ENCODE measurements around the gene RNF5. TPM values are rescaled to one million over a fixed set of nuclear protein-coding genes. Genes with fewer than 3 reads are reported as not detected.

The RNF5 gene
- total and polyA plus RNA-seq, 10 of the 15 experiments (the other 5 are each of a cell fraction or from before 2014, with no cell fraction given) = 31.4 to 114 (median 62.8) TPM

DNA sequence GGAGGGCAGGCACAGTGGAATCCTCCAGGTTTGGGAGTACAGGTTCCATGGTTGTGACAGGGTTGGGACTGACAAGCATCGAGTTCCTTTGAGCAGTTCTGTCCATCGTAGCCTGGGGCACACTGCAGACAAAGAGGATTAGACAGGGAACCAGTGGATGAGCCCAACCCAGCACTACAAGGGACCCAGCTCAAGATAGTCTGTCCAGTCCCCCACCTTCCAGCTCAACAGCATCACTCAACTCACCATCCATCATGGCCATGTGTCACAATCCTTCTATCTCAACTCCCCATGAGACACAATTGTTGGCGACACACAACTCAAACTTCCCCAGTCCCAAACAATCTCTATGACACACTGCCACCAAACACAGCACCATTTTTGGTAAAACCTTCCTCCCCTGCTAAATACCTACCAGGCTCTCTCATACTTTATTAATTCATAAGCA is 26.1 kb downstream of the RNF5 start (continued):
- TF ChIP-seq, protein P1, sequence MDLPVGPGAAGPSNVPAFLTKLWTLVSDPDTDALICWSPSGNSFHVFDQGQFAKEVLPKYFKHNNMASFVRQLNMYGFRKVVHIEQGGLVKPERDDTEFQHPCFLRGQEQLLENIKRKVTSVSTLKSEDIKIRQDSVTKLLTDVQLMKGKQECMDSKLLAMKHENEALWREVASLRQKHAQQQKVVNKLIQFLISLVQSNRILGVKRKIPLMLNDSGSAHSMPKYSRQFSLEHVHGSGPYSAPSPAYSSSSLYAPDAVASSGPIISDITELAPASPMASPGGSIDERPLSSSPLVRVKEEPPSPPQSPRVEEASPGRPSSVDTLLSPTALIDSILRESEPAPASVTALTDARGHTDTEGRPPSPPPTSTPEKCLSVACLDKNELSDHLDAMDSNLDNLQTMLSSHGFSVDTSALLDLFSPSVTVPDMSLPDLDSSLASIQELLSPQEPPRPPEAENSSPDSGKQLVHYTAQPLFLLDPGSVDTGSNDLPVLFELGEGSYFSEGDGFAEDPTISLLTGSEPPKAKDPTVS (IDR thresholded peaks at IDR 0.05; ENCODE audit: low read depth, low read length) = no peak
- TF ChIP-seq, protein P2, sequence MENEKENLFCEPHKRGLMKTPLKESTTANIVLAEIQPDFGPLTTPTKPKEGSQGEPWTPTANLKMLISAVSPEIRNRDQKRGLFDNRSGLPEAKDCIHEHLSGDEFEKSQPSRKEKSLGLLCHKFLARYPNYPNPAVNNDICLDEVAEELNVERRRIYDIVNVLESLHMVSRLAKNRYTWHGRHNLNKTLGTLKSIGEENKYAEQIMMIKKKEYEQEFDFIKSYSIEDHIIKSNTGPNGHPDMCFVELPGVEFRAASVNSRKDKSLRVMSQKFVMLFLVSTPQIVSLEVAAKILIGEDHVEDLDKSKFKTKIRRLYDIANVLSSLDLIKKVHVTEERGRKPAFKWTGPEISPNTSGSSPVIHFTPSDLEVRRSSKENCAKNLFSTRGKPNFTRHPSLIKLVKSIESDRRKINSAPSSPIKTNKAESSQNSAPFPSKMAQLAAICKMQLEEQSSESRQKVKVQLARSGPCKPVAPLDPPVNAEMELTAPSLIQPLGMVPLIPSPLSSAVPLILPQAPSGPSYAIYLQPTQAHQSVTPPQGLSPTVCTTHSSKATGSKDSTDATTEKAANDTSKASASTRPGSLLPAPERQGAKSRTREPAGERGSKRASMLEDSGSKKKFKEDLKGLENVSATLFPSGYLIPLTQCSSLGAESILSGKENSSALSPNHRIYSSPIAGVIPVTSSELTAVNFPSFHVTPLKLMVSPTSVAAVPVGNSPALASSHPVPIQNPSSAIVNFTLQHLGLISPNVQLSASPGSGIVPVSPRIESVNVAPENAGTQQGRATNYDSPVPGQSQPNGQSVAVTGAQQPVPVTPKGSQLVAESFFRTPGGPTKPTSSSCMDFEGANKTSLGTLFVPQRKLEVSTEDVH (IDR thresholded peaks at IDR 0.05; ENCODE audit: low read depth, partially characterized antibody) = no peak
- no peak for TF ChIP-seq RFX5 (IDR thresholded peaks at IDR 0.05; ENCODE audit: low read depth, low read length)
- no peak for TF ChIP-seq SUPT20H (IDR thresholded peaks at IDR 0.05; ENCODE audit: borderline replicate concordance, control insufficient read depth, low read depth, low read length)
- TF ChIP-seq IKZF2 (IDR thresholded peaks at IDR 0.05) = no peak
- TF ChIP-seq CHD4 (IDR thresholded peaks at IDR 0.05) = no peak

DNA sequence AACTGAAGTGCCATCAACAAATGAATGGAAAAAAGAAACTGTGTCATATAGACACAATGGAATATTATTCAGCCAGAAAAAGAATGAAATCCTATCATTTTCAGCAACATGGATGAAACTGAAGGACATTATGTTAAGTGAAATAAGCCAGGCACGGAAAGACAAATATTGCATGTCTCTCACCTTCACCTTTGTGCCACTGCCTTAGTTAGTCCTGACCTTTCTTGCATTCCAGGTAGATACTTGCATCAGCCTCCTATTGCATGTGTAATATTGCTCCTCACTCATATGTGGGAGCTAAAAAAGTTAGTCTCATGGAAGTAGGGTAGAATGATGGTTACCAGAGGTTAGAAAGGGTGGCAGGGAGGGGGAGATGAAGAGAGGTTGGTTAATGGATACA is 30.8 kb downstream of the RNF5 start:
- ChIA-PET RAD21 (ENCODE audit: unreplicated experiment) (no interaction called here), POLR2A (no interaction called here), CTCF (interaction anchor here (1.2 kb wide), 1 partner anchor 588 kb away, joined by 4 read pairs; no protein-coding TSS in a partner anchor), SMC1A (ENCODE audit: uncharacterized antibody, unreplicated experiment) (interaction anchor here (0.6 to 1.5 kb wide), 2 partner anchors 11 to 13 kb away, joined by 3 read pairs; no protein-coding TSS in a partner anchor)
- in situ Hi-C loops (cut with MboI) (no loop called here), intact Hi-C loops (cut with micrococcal nuclease; ENCODE audit: unreplicated experiment) (no loop called here)
- Histone ChIP-seq H3K27me3 (replicated peaks in 1 of 2; ENCODE audit: control insufficient read depth in 2 of 2, insufficient read depth in 2 of 2, low read length in 1 of 2) (no peaks in the 10 kb centered on the region; a peak in 2 of 4 replicates), H3K79me2 (ENCODE audit: control insufficient read depth, insufficient read depth, low read length) (no peaks in the 10 kb centered on the region), H3K4me2 (ENCODE audit: control insufficient read depth, insufficient read depth) (no peak overlapping the region), H3K36me3 (ENCODE audit: control insufficient read depth in 2 of 2, insufficient read depth in 2 of 2, low read length in 1 of 2) (no peaks in the 10 kb centered on the region), H3K4me1 (ENCODE audit: control insufficient read depth, insufficient read depth, low read length) (no peaks in the 10 kb centered on the region), H3K4me3 (no peak overlapping the region), H3K9me3 (replicated peaks; ENCODE audit: control insufficient read depth, insufficient read depth, low read length) (no peaks in the 10 kb centered on the region), H3K27ac (ENCODE audit: control insufficient read depth, insufficient read depth) (no peak overlapping the region), H4K20me1 (ENCODE audit: control insufficient read depth, insufficient read depth) (no peaks in the 10 kb centered on the region), H2AFZ (ENCODE audit: control insufficient read depth, low read depth, low read length) (no peak overlapping the region), H3K9ac (ENCODE audit: control insufficient read depth, insufficient read depth, low read length) (no peak overlapping the region)
- WGBS (ENCODE audit: insufficient coverage, insufficient replicate concordance, low lambda C conversion rate, missing lambda C conversion rate) = 29% methylated on average over 1 of the region's 1 CpG
- no TSS peak for BruUV-seq (replicated peaks)
- no peak for ATAC-seq
- DNase-seq (ENCODE audit: low read depth, low spot score) = no peak
- no peak for FAIRE-seq
- TF ChIP-seq SREBF1 (IDR thresholded peaks at IDR 0.05; ENCODE audit: low read length) (no peak), CUX1 (IDR thresholded peaks at IDR 0.05; ENCODE audit: insufficient replicate concordance, low read depth, low read length) (no peak), SREBF2 (IDR thresholded peaks at IDR 0.05; ENCODE audit: low read length) (no peak), MEF2B (IDR thresholded peaks at IDR 0.05; ENCODE audit: partially characterized antibody, poor library complexity, severe bottlenecking) (no peak), RAD51 (IDR thresholded peaks at IDR 0.05) (no peak), RCOR1 (conservative IDR thresholded peaks at IDR 0.05; ENCODE audit: low read depth, low read length) (no peak), PAX5 (IDR thresholded peaks at IDR 0.05; ENCODE audit: borderline replicate concordance, low read depth, low read length) (no peak)

All from GM12878 (cell line).